Bronchial epithelial cell (primary cell): ENCODE data around the gene SERINC4. TPM values are rescaled to one million over a fixed set of nuclear protein-coding genes. Genes with fewer than 3 reads are reported as not detected.
"Not testable (repeated sequence)": the region's sequence is repeated elsewhere in the genome, so short reads cannot be mapped to it uniquely, and the experiment has no call there.

Experiments
- DNase-seq: peaks from one replicate; pipeline ENCODE4 v3.0.0-alpha.2; 2010; ENCODE audit warnings: low read depth
- FAIRE-seq: peaks from 2 replicates; lab custom pipeline; 2011; peaks lifted over from hg19 to GRCh38; lab: Jason Lieb, UNC
- H3K27me3 ChIP-seq: 2 replicates; pipeline ENCODE4 v1.5.1; 2011; ENCODE audit warnings: low read length; ENCODE audit not compliant: control insufficient read depth, insufficient read depth
- H3K36me3 ChIP-seq: 2 replicates; pipeline ENCODE4 v1.5.1; 2011; ENCODE audit warnings: low read length; ENCODE audit not compliant: control insufficient read depth, insufficient read depth
- H3K4me3 ChIP-seq: 2 replicates; pipeline ENCODE4 v1.5.1; 2011; ENCODE audit warnings: mild to moderate bottlenecking, low read depth, low read length, control low read depth
- CTCF ChIP-seq: IDR thresholded peaks from 2 replicates; pipeline ENCODE4 v1.5.1; 2011; ENCODE audit warnings: mild to moderate bottlenecking, moderate library complexity, low read length, control low read depth, inconsistent platforms; ENCODE audit not compliant: insufficient read depth, severe bottlenecking
- total RNA-seq: library from RNA; depleted of rRNA; stranded (reverse); fragments of >200 nt; gene quantifications from 2 replicates; pipeline ENCODE4 v1.2.1, GENCODE V29; 2014

The SERINC4 gene
- total RNA-seq, 1 donor from 2014 or later = not detected

- DNase-seq = no peak
- no peak for TF ChIP-seq CTCF
- H3K27me3 ChIP-seq = no peaks in the 10 kb centered on the region
- H3K4me3 ChIP-seq = no peak overlapping the region
- no peak for FAIRE-seq
- peaks cover 22% of the 10 kb centered on the region for H3K36me3 ChIP-seq
Measured at GRCh38 chr15:43808960-43809678, 9.1 kb upstream of the SERINC4 start.

- Histone ChIP-seq H3K27me3 (no peaks in the 10 kb centered on the region), H3K4me3 (no peak overlapping the region), H3K36me3 (peaks cover 21% of the 10 kb centered on the region)
- FAIRE-seq (no peak), DNase-seq (no peak)
- no peak for TF ChIP-seq CTCF
Measured at GRCh38 chr15:43808435-43808950, 8.5 kb upstream of the SERINC4 start.

- not testable (repeated sequence) for DNase-seq, H3K4me3 ChIP-seq, FAIRE-seq, H3K27me3 ChIP-seq
- H3K36me3 ChIP-seq = peaks cover 12% of the 10 kb centered on the region
Measured at GRCh38 chr15:43802676-43803075, 2.7 kb upstream of the SERINC4 start.

GRCh38 chr15:43800286-43801141 lies 494 bp upstream of the SERINC4 start, which contains the start of gene HYPK:
TSS of gene HYPK (plus strand) at chr15:43800599. CDS start at chr15:43800623, 24 bp downstream.
- H3K36me3 ChIP-seq = peaks cover 13% of the 10 kb centered on the region
- TF ChIP-seq CTCF = no peak
- FAIRE-seq (no peak), DNase-seq (peak; percentile 82)
- H3K4me3 ChIP-seq = peak within 1 kb of the TSS; percentile 77
- no peaks in the 10 kb centered on the region for H3K27me3 ChIP-seq

GRCh38 chr15:43799209-43799944 lies 643 bp downstream of the SERINC4 start:
- no peak for TF ChIP-seq CTCF
- no peak for FAIRE-seq
- no peak overlapping the region for H3K4me3 ChIP-seq
- peaks cover 21% of the 10 kb centered on the region for H3K36me3 ChIP-seq
- H3K27me3 ChIP-seq = no peaks in the 10 kb centered on the region
- no peak for DNase-seq

- no peak overlapping the region for H3K4me3 ChIP-seq
- no peak for TF ChIP-seq CTCF
- DNase-seq (no peak), FAIRE-seq (no peak)
- H3K27me3 ChIP-seq = no peaks in the 10 kb centered on the region
- peaks cover 28% of the 10 kb centered on the region for H3K36me3 ChIP-seq
Measured at GRCh38 chr15:43796566-43796965, 3.5 kb downstream of the SERINC4 start.
